ENCODE results near the gene CEP290.
A peak's percentile ranks its signal among the peaks of the same experiment; 100 is the strongest.

Gene CEP290

GRCh38 chr12:88141774-88142609 lies at the start of gene CEP290, which contains the start of gene TMTC3:
Gene CEP290 (minus strand): TSS chr12:88142088. CDS start chr12:88141307, 781 bp downstream.
Gene TMTC3 (plus strand): TSS chr12:88142307. CDS start chr12:88148316, 6,009 bp downstream.
- DNase-seq, result peak; percentile 96 to 97

- no peak for DNase-seq
These were observed 46.3 kb upstream of the CEP290 start for GRCh38 chr12:88188180-88188579.

GRCh38 chr12:88187571-88187970 lies 45.7 kb upstream of the CEP290 start:
- no peak for DNase-seq

GRCh38 chr12:88185988-88186387 lies 44.1 kb upstream of the CEP290 start:
- no peak for DNase-seq

GRCh38 chr12:88185279-88185678 lies 43.4 kb upstream of the CEP290 start:
- DNase-seq, result no peak

GRCh38 chr12:88184196-88184595 lies 42.3 kb upstream of the CEP290 start:
- no peak for DNase-seq

GRCh38 chr12:88182416-88182815 lies 40.5 kb upstream of the CEP290 start:
- DNase-seq, result no peak

GRCh38 chr12:88181881-88182280 lies 40.0 kb upstream of the CEP290 start:
- no peak for DNase-seq

GRCh38 chr12:88179436-88180014 lies 37.6 kb upstream of the CEP290 start:
- no peak for DNase-seq

GRCh38 chr12:88175544-88175943 lies 33.7 kb upstream of the CEP290 start:
- no peak for DNase-seq

- no peak for DNase-seq
These were observed 31.0 kb upstream of the CEP290 start for GRCh38 chr12:88172844-88173407.

GRCh38 chr12:88167384-88167783 lies 25.5 kb upstream of the CEP290 start:
- DNase-seq, result no peak

GRCh38 chr12:88166179-88166578 lies 24.3 kb upstream of the CEP290 start:
- no peak for DNase-seq

GRCh38 chr12:88163371-88163770 lies 21.5 kb upstream of the CEP290 start:
- no peak for DNase-seq

GRCh38 chr12:88156075-88156654 lies 14.3 kb upstream of the CEP290 start:
- no peak for DNase-seq

GRCh38 chr12:88153959-88154358 lies 12.1 kb upstream of the CEP290 start:
- DNase-seq, result no peak

GRCh38 chr12:88150063-88150462 lies 8.2 kb upstream of the CEP290 start:
- DNase-seq, result no peak

- DNase-seq, result no peak
These were observed 3.9 kb upstream of the CEP290 start for GRCh38 chr12:88145567-88146505.

GRCh38 chr12:88144546-88145468 lies 2.9 kb upstream of the CEP290 start:
- no peak for DNase-seq

GRCh38 chr12:88144037-88144436 lies 2.1 kb upstream of the CEP290 start:
- DNase-seq, result no peak

- no peak for DNase-seq
These were observed 713 bp upstream of the CEP290 start for GRCh38 chr12:88142610-88142991.

- DNase-seq, result no peak
These were observed 489 bp downstream of the CEP290 start for GRCh38 chr12:88141425-88141773.

Data from CD4-positive, alpha-beta T cell treated with Interferon alpha-2 for 1 hour (primary cell).